ENCODE data around the gene COX10.

COX10 gene

DNA sequence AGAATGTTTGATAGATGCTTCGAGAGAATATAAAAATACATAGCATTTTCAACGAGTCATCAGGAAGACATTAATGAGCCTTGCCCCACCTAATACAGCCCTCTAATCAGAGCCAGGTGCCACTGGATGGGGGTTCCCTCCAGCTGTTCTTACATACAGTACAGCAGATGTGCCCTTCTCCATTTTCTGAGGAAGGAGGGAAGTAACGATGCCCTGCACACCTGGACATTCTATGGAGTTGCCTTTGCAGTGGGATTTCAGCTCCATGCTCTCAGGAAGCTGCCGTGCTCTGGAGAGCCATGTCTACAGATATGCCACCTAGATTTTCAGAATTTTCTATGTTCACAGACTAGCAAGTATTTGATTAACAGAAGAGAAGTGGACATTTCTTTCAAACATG, 131.1 kb downstream of the COX10 start:
- Histone ChIP-seq H3K27ac (ENCODE audit: low read depth in 2 of 2, low read length in 2 of 2) (no peak overlapping the region), H3K4me1 (ENCODE audit: control insufficient read depth in 2 of 2, insufficient read depth in 2 of 2, low read length in 2 of 2) (peaks cover 6 to 15% of the 10 kb centered on the region in 2 donors), H3K9ac (ENCODE audit: low read depth in 1 of 2, low read length in 2 of 2) (no peak overlapping the region), H3K9me3 (ENCODE audit: control insufficient read depth in 2 of 2, low read length in 2 of 2) (no peaks in the 10 kb centered on the region), H3K36me3 (ENCODE audit: control insufficient read depth in 2 of 2, insufficient read depth in 2 of 2, low read length in 2 of 2) (peaks cover 0 to 9% of the 10 kb centered on the region in 2 donors), H3K4me3 (ENCODE audit: low read length in 2 of 2) (no peak overlapping the region), H3K27me3 (ENCODE audit: control insufficient read depth in 2 of 2, insufficient read depth in 2 of 2, low read length in 2 of 2) (no peaks in the 10 kb centered on the region)

DNA sequence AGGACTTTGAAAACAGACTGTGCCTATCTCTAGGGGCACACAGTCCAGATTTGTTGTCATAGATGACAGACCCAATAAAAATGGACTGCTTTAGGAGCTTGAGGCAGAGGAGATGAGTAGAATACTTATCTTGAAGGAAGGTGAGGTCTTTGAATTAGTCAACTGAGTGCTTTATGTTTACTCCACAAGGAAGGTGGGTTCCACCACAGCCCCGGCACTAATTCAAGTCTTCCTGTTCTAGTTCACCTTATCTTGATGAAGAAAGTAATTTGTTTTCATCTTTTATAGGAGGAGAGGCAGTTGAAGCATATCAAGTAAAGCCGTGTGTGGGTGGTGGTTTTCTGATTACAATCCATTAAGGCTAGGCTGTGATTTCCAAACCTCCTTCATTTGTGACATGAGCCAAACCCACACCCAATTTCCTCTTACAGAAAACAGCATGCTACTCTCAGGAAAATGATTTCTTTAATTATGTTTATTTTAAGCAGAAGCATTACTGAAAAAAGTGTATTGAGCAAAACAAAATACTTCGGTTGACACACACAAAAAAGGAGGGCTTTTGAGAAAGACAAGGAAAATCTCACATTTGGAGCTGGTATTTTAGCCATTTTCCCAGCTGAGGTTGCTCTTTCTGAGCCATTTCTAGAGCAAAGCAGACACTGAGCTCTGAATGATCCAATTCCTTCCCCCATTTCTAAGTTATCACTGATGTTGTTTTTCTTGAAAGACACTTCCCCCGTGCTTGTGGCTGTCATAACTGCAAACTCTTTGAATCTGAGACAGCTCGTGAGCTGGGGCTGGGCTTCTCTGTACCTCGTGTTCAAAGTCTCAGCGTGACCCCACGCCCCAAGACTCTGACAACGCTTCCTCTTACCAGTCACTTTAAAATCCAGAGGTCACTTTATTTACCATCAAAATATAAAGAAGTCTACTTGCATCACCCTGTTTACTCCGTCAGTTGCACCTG, 132.0 kb downstream of the COX10 start:
- H3K27ac ChIP-seq (ENCODE audit: low read depth in 2 of 2, low read length in 2 of 2) = peak overlapping the region; percentile 27 to 57
- H3K4me1 ChIP-seq (ENCODE audit: control insufficient read depth in 2 of 2, insufficient read depth in 2 of 2, low read length in 2 of 2) = peaks cover 6 to 17% of the 10 kb centered on the region in 2 donors
- peaks cover 0 to 9% of the 10 kb centered on the region in 2 donors for H3K36me3 ChIP-seq (ENCODE audit: control insufficient read depth in 2 of 2, insufficient read depth in 2 of 2, low read length in 2 of 2)
- no peak overlapping the region for H3K9ac ChIP-seq (ENCODE audit: low read depth in 1 of 2, low read length in 2 of 2)
- no peaks in the 10 kb centered on the region for H3K27me3 ChIP-seq (ENCODE audit: control insufficient read depth in 2 of 2, insufficient read depth in 2 of 2, low read length in 2 of 2)
- no peaks in the 10 kb centered on the region for H3K9me3 ChIP-seq (ENCODE audit: control insufficient read depth in 2 of 2, low read length in 2 of 2)
- H3K4me3 ChIP-seq (ENCODE audit: low read length in 2 of 2) = no peak overlapping the region

DNA sequence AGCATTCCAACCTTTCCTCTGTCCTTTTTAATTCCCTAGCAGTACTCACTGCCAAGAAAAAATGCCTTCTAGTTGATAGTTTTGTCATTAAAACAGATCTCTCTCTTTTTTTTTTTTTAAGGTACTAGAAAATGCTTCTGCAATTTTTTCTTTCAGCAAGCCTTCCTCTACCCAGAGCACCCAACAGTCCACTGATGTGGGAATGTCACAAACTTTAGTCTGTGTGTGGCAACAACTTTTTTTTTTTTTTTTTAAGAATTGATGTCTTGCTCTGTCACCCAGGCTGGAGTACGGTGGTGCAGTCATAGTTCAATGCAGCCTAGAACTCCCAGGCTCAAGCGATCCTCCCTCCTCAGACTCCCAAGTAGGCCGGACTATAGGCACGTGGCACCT, 132.7 kb downstream of the COX10 start:
- H3K27ac ChIP-seq (ENCODE audit: low read depth in 2 of 2, low read length in 2 of 2) = no peak overlapping the region
- no peaks in the 10 kb centered on the region for H3K9me3 ChIP-seq (ENCODE audit: control insufficient read depth in 2 of 2, low read length in 2 of 2)
- peaks cover 0 to 11% of the 10 kb centered on the region in 2 donors for H3K36me3 ChIP-seq (ENCODE audit: control insufficient read depth in 2 of 2, insufficient read depth in 2 of 2, low read length in 2 of 2)
- no peaks in the 10 kb centered on the region for H3K27me3 ChIP-seq (ENCODE audit: control insufficient read depth in 2 of 2, insufficient read depth in 2 of 2, low read length in 2 of 2)
- peaks cover 6 to 20% of the 10 kb centered on the region in 2 donors for H3K4me1 ChIP-seq (ENCODE audit: control insufficient read depth in 2 of 2, insufficient read depth in 2 of 2, low read length in 2 of 2)
- H3K4me3 ChIP-seq (ENCODE audit: low read length in 2 of 2) = no peak overlapping the region
- no peak overlapping the region for H3K9ac ChIP-seq (ENCODE audit: low read depth in 1 of 2, low read length in 2 of 2)

DNA sequence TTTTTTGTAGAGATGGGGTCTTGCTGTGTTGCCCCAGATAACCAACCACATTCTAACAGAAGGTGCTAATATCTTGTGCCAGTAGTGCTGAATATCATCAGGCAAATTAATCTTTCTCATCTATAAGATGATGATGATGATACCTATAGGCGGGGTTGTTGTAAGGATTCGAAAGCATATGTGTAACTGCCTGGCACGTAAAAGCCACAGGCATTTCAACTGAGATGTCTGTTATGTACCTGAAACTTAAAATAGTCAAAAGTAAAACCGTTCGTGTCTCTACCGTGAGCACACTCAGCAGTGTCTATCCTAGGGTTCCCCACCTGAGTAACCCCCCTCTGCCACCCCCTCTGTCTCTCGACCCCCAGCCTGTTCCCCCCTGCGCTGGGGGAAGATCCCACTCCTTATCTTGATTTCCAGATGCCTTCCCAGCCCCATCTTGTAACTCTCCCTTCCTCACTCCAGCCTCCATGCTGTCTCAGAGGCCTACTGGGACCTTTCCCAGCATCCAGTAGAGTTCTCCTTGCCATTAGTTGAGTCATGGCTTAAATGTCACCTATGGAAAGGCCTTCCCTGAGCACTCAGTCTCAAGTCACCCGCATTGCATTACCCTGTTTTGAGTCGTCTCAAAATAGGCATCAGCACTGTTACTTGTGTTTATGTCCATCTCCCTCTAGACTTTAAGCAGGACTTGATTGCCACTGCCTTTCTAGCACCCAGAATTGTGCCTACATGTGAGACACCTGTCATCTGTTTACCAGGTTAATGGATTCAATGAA, 133.3 kb downstream of the COX10 start:
- Histone ChIP-seq H3K9ac (ENCODE audit: low read depth in 1 of 2, low read length in 2 of 2) (no peak overlapping the region), H3K9me3 (ENCODE audit: control insufficient read depth in 2 of 2, low read length in 2 of 2) (no peaks in the 10 kb centered on the region), H3K27me3 (ENCODE audit: control insufficient read depth in 2 of 2, insufficient read depth in 2 of 2, low read length in 2 of 2) (no peaks in the 10 kb centered on the region), H3K4me3 (ENCODE audit: low read length in 2 of 2) (no peak overlapping the region), H3K27ac (ENCODE audit: low read depth in 2 of 2, low read length in 2 of 2) (no peak overlapping the region), H3K36me3 (ENCODE audit: control insufficient read depth in 2 of 2, insufficient read depth in 2 of 2, low read length in 2 of 2) (peaks cover 0 to 12% of the 10 kb centered on the region in 2 donors), H3K4me1 (ENCODE audit: control insufficient read depth in 2 of 2, insufficient read depth in 2 of 2, low read length in 2 of 2) (peaks cover 6 to 20% of the 10 kb centered on the region in 2 donors)

DNA sequence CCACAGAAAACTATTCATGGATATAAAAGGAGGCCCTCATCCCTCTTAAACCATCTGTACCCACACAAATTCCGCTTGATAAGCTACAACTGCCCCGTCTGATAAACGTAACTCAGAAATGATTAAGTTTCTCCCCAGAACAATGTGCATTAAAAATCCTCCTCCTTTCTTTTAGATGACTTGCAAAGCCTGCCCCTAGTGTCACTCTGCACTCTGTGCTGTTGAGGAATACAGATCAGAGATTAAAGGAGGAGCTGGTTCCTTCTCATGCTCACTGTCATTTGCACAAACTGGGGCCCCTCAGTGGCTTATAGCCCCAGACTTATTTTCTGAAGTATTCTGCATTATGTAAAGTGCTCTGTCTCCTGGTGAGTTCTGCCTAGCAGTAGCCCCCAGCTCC, 134.1 kb downstream of the COX10 start:
- Histone ChIP-seq H3K36me3 (ENCODE audit: control insufficient read depth in 2 of 2, insufficient read depth in 2 of 2, low read length in 2 of 2) (peaks cover 3 to 19% of the 10 kb centered on the region in 2 donors), H3K27me3 (ENCODE audit: control insufficient read depth in 2 of 2, insufficient read depth in 2 of 2, low read length in 2 of 2) (no peaks in the 10 kb centered on the region), H3K4me3 (ENCODE audit: low read length in 2 of 2) (no peak overlapping the region), H3K4me1 (ENCODE audit: control insufficient read depth in 2 of 2, insufficient read depth in 2 of 2, low read length in 2 of 2) (peaks cover 4 to 20% of the 10 kb centered on the region in 2 donors), H3K9me3 (ENCODE audit: control insufficient read depth in 2 of 2, low read length in 2 of 2) (no peaks in the 10 kb centered on the region), H3K9ac (ENCODE audit: low read depth in 1 of 2, low read length in 2 of 2) (no peak overlapping the region), H3K27ac (ENCODE audit: low read depth in 2 of 2, low read length in 2 of 2) (no peak overlapping the region)

DNA sequence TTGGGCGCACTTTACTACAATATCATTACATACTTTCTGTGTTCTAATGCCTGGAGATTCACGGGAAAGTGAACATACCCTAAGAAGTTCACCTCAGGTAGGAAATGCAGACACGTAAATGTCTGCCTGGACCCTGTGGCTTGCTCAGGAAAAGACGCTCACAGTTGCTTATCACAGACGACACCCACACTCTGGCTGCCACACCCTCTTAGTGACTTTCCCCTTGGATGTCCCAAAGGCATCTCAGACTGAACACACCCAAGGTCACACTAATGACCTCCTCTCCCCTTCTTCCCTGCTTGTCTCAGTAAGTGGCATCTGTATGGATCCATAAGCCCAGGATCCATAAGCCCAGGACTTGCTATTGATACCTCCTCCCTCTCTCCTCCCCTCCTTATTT, 134.8 kb downstream of the COX10 start:
- Histone ChIP-seq H3K27me3 (ENCODE audit: control insufficient read depth in 2 of 2, insufficient read depth in 2 of 2, low read length in 2 of 2) (no peaks in the 10 kb centered on the region), H3K4me1 (ENCODE audit: control insufficient read depth in 2 of 2, insufficient read depth in 2 of 2, low read length in 2 of 2) (peaks cover 4 to 20% of the 10 kb centered on the region in 2 donors), H3K36me3 (ENCODE audit: control insufficient read depth in 2 of 2, insufficient read depth in 2 of 2, low read length in 2 of 2) (peaks cover 8 to 19% of the 10 kb centered on the region in 2 donors), H3K9ac (ENCODE audit: low read depth in 1 of 2, low read length in 2 of 2) (no peak overlapping the region), H3K9me3 (ENCODE audit: control insufficient read depth in 2 of 2, low read length in 2 of 2) (no peaks in the 10 kb centered on the region), H3K4me3 (ENCODE audit: low read length in 2 of 2) (no peak overlapping the region), H3K27ac (ENCODE audit: low read depth in 2 of 2, low read length in 2 of 2) (no peak overlapping the region)

DNA sequence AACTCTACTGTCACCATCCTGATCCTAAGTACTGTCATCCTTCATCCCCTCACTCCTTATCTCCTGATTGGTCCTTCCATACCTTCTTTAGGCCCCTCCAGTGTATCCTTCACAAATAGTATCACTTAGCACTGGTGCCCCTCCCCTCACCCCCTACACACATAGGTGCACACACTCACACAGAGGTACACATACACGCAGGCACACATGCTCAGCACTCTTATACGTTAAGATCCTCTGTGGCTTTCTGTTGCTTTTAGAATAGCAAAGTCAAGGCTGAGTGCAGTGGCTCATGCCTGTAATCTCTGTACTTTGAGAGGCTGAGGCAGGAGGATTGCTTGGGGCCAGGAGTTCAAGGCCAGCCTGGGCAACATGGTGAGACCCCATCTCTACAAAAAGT, 135.2 kb downstream of the COX10 start:
- Histone ChIP-seq H3K27me3 (ENCODE audit: control insufficient read depth in 2 of 2, insufficient read depth in 2 of 2, low read length in 2 of 2) (no peaks in the 10 kb centered on the region), H3K27ac (ENCODE audit: low read depth in 2 of 2, low read length in 2 of 2) (no peak overlapping the region)

DNA sequence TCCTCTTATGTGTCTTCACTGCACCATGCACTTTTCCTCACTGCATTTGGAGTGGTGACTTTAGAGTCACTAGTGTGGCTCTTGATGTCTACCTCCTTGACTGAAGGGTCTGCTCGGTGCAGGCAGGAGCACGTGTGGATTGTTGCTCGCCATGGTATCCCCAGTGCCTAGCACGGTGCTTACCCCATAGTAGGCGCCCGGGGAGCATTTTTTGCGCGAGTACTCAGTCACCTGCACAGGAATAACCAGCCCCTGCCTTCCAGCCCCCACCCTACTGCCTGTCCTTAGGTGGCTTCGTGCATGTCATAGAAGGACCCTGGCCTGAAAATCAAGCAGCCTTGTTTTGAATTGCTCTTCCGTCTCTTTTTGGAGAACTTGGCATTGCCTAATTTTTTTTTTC, 136.1 kb downstream of the COX10 start:
- Histone ChIP-seq H3K27me3 (ENCODE audit: control insufficient read depth in 2 of 2, insufficient read depth in 2 of 2, low read length in 2 of 2) (no peaks in the 10 kb centered on the region), H3K4me3 (ENCODE audit: low read length in 2 of 2) (no peak overlapping the region), H3K36me3 (ENCODE audit: control insufficient read depth in 2 of 2, insufficient read depth in 2 of 2, low read length in 2 of 2) (peaks cover 15 to 19% of the 10 kb centered on the region in 2 donors), H3K9me3 (ENCODE audit: control insufficient read depth in 2 of 2, low read length in 2 of 2) (no peaks in the 10 kb centered on the region), H3K4me1 (ENCODE audit: control insufficient read depth in 2 of 2, insufficient read depth in 2 of 2, low read length in 2 of 2) (peaks cover 4 to 18% of the 10 kb centered on the region in 2 donors), H3K9ac (ENCODE audit: low read depth in 1 of 2, low read length in 2 of 2) (no peak overlapping the region), H3K27ac (ENCODE audit: low read depth in 2 of 2, low read length in 2 of 2) (no peak overlapping the region)

More for the DNA sequence above, 135.2 kb downstream of the COX10 start:
- Histone ChIP-seq H3K36me3 (ENCODE audit: control insufficient read depth in 2 of 2, insufficient read depth in 2 of 2, low read length in 2 of 2) (peaks cover 10 to 17% of the 10 kb centered on the region in 2 donors), H3K4me3 (ENCODE audit: low read length in 2 of 2) (no peak overlapping the region), H3K9ac (ENCODE audit: low read depth in 1 of 2, low read length in 2 of 2) (no peak overlapping the region), H3K4me1 (ENCODE audit: control insufficient read depth in 2 of 2, insufficient read depth in 2 of 2, low read length in 2 of 2) (peaks cover 4 to 20% of the 10 kb centered on the region in 2 donors), H3K9me3 (ENCODE audit: control insufficient read depth in 2 of 2, low read length in 2 of 2) (no peaks in the 10 kb centered on the region)

DNA sequence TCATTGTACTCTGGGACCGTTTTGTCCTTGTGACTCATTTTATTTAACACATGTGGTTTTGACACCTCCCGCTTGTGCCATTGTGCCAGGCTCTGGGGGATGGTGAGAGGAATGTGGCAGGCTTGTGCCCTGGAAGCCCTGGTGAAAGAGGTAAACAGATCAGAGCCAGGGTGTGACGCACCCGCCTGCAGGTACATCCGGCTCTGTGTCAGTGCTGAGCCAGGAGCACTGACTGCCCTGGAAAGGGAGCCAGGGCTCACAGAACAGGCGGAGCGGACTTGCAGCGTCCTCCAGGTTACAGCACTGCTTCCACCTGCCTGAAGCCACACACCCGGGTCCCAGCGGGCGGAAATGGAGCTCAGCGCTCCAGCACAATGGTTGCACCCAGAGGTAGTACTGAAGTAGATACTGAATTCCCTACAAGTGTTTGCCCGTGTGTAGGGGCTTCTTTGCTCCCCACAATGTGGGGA, 136.7 kb downstream of the COX10 start:
- Histone ChIP-seq H3K9ac (ENCODE audit: low read depth in 1 of 2, low read length in 2 of 2) (no peak overlapping the region), H3K4me1 (ENCODE audit: control insufficient read depth in 2 of 2, insufficient read depth in 2 of 2, low read length in 2 of 2) (peaks cover under 1 to 12% of the 10 kb centered on the region in 2 donors), H3K4me3 (ENCODE audit: low read length in 2 of 2) (no peak overlapping the region), H3K27me3 (ENCODE audit: control insufficient read depth in 2 of 2, insufficient read depth in 2 of 2, low read length in 2 of 2) (no peaks in the 10 kb centered on the region), H3K9me3 (ENCODE audit: control insufficient read depth in 2 of 2, low read length in 2 of 2) (no peaks in the 10 kb centered on the region), H3K36me3 (ENCODE audit: control insufficient read depth in 2 of 2, insufficient read depth in 2 of 2, low read length in 2 of 2) (peaks cover 15 to 19% of the 10 kb centered on the region in 2 donors), H3K27ac (ENCODE audit: low read depth in 2 of 2, low read length in 2 of 2) (peak overlapping the region in 1 of 2 donors; percentile 10)

DNA sequence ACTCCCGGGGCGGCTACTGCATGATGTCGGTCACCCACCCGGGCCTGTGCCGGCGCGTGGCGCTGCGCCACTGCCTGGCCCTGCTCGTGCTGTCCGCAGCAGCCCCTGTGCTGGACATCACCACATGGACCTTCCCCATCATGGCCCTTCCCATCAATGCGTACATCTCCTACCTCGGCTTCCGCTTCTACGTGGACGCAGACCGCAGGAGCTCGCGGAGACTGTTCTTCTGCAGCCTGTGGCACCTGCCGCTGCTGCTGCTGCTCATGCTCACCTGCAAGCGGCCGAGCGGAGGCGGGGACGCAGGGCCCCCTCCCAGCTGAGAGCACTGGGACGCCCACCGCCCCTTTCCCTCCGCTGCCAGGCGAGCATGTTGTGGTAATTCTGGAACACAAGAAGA, 137.6 kb downstream of the COX10 start:
- Histone ChIP-seq H3K9me3 (ENCODE audit: control insufficient read depth in 2 of 2, low read length in 2 of 2) (no peaks in the 10 kb centered on the region), H3K9ac (ENCODE audit: low read depth in 1 of 2, low read length in 2 of 2) (no peak overlapping the region), H3K27me3 (ENCODE audit: control insufficient read depth in 2 of 2, insufficient read depth in 2 of 2, low read length in 2 of 2) (no peaks in the 10 kb centered on the region), H3K27ac (ENCODE audit: low read depth in 2 of 2, low read length in 2 of 2) (no peak overlapping the region), H3K4me1 (ENCODE audit: control insufficient read depth in 2 of 2, insufficient read depth in 2 of 2, low read length in 2 of 2) (peaks cover 0 to 6% of the 10 kb centered on the region in 2 donors), H3K4me3 (ENCODE audit: low read length in 2 of 2) (no peak overlapping the region), H3K36me3 (ENCODE audit: control insufficient read depth in 2 of 2, insufficient read depth in 2 of 2, low read length in 2 of 2) (peaks cover 15 to 19% of the 10 kb centered on the region in 2 donors)

Data from mucosa of rectum (tissue), 2 donors.